GM19324 (cell line): ENCODE results near the gene PLPPR5.
"Not testable (repeated sequence)": the region's sequence is repeated elsewhere in the genome, so short reads cannot be mapped to it uniquely, and the experiment has no call there.

Source experiments
- ATAC-seq: cut with Tn5 transposase; IDR thresholded peaks from one replicate; pipeline ENCODE4 v1.9.1; 2021; ENCODE audit warnings: mild to moderate bottlenecking, moderate library complexity; ENCODE audit not compliant: unreplicated experiment, low FRiP score

Gene PLPPR5, protein sequence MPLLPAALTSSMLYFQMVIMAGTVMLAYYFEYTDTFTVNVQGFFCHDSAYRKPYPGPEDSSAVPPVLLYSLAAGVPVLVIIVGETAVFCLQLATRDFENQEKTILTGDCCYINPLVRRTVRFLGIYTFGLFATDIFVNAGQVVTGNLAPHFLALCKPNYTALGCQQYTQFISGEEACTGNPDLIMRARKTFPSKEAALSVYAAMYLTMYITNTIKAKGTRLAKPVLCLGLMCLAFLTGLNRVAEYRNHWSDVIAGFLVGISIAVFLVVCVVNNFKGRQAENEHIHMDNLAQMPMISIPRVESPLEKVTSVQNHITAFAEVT

GRCh38 chr1:99004861-99005442, at the start of gene PLPPR5:
TSS of gene PLPPR5 (minus strand) at chr1:99004861. CDS start at chr1:99004671, 190 bp downstream.
- ATAC-seq = no peak

- no peak for ATAC-seq
Observed at GRCh38 chr1:99051611-99052283, 47.1 kb upstream of the PLPPR5 start.

GRCh38 chr1:99049745-99050144, 45.1 kb upstream of the PLPPR5 start:
- ATAC-seq = no peak

GRCh38 chr1:99036746-99037145, 32.1 kb upstream of the PLPPR5 start:
- ATAC-seq = not testable (repeated sequence)

DNA sequence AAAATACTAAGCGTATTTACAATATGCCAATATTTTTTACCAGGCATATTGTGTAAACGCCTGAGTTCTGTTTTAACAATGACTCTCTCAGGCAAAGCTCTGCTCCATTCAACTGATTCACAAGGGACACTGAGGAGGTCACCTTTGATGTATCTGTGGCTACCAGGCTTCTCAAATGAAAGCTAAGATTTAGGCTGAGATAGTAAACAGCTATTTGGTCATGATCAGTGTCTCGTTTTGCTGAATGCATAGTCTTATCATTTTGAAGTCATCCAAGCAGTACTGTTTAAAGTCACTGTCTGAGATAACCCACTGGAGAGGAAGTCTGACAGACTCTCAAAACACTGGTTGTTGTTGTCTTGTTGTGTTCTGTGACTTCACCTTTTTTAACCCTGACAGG, 13.7 kb upstream of the PLPPR5 start:
- ATAC-seq = no peak

DNA sequence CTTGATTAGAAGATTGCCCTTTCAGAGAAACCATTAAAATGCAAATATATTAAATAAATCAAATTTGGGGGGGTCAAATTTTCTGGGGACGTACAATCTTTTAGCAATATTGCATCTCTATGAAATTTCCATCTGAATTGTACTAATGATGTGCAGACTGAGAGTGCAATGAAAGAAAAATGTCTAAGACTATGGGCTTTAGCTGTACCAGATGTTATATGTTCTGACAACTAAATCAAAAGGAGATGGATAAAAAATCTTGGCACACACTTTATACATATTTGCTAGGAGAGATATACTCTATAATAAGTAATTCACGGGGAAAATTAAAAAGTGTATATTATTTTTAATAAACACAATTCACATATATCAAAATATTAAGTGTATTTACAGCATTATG, 13.0 kb upstream of the PLPPR5 start:
- ATAC-seq = no peak

- no peak for ATAC-seq
Observed at GRCh38 chr1:99010679-99011078, 6.0 kb upstream of the PLPPR5 start.

DNA sequence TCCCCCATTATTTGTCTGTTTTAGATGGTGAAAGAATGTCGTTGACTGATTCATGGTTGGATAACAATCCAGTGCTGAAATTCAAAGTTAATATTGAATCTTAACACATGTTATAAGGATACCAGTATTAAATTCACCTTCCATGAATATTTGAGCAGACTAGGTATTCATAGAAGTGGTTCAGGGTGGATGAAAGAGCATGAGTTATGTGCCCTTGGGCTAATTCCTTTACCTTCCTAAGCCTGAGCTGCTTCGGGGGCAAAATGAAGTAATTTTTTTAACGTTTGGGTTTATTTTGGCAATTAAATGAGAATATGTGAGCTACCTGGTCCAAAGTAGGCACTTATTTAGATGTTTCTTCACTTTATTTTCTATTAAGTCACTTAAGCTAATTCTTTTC, 2.7 kb upstream of the PLPPR5 start:
- ATAC-seq = no peak

GRCh38 chr1:99005537-99005942, 879 bp upstream of the PLPPR5 start:
- no peak for ATAC-seq

- ATAC-seq = no peak
Observed at GRCh38 chr1:99004254-99004860, 304 bp downstream of the PLPPR5 start.

DNA sequence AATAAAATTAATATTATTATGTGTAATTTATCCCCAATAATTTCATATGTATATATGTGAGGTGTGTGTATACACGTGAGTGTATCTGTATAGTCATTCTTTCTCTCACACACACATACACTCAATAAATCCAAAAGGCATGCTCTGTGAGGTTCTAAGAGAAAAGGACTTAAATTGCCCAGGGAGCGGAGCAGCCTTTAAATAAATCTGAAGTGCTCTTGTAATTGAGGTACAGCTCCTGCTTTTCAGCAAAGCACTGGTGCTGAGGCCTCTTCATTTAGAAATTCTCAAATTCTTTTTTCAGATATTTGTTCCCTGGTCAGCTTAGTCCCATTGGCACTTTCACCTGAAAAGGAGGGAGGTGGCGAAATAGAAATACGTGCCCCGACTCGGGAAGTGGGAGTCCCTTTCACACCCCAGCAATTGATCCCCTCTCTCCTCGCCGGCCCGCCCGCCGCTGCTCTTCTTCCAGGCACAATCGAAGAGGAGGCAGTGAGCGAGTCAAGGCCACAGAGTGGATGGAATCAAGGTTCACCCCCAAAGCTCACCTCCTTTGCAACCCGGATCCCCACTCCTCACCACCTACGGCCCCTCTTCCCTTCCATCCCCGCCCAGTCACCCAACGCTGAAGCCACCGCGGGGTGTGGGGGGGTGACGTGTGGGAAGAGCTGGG, 944 bp downstream of the PLPPR5 start:
- ATAC-seq = no peak

GRCh38 chr1:98992844-98993243, 11.8 kb downstream of the PLPPR5 start:
- ATAC-seq = no peak

- ATAC-seq = peak; percentile 43
Observed at GRCh38 chr1:98991127-98992012, 13.3 kb downstream of the PLPPR5 start.

GRCh38 chr1:98989556-98989907, 15.1 kb downstream of the PLPPR5 start:
- no peak for ATAC-seq

- peak; percentile 57 for ATAC-seq
Observed at GRCh38 chr1:98988904-98989555, 15.6 kb downstream of the PLPPR5 start.

DNA sequence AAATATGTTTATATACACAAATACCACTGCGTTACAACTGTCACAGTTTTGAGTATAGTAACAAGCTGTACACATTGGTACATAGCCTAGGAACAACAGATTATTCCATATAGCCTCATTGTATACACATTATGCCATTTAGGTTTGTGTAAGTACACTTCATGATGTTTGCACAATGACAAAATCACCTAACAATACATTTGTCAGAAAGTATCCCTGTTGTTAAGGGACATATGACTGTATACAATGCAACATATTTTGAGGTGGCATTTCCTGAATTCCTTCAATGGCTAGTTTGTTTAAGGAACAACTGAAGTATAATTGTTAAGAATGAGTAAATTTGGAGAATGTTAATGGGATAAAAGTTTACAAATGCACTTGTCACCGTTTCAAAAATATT, 19.0 kb downstream of the PLPPR5 start:
- ATAC-seq = no peak

- no peak for ATAC-seq
Observed at GRCh38 chr1:98981917-98982513, 22.6 kb downstream of the PLPPR5 start.

- ATAC-seq = no peak
Observed at GRCh38 chr1:98979463-98979862, 25.2 kb downstream of the PLPPR5 start.

DNA sequence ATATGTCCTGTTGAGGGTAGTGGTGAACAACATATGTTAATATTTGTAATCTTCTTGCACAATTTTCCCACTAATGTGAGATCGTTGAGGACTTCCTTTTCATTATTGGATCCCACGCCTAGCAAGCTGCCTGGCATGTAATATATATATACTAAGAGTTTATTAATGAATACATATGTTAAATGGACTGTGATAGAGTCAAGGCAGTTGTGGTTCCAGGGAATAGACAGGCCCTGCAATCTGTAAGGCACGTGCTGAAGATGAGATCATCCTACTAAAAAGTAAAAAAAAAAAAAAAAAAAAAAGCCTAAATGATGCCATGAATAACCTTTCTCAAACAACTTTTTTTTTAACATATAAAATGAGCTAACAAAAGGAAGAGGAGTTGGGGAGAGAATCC, 28.9 kb downstream of the PLPPR5 start:
- no peak for ATAC-seq
